CD4-positive, alpha-beta T cell treated with Interleukin-17A for 1 hour (primary cell): ENCODE measurements around the gene CDSN.

Experiments
- DNase-seq: peaks from one replicate; pipeline ENCODE4 v3.0.0-alpha.2; 2020

Gene CDSN

DNA sequence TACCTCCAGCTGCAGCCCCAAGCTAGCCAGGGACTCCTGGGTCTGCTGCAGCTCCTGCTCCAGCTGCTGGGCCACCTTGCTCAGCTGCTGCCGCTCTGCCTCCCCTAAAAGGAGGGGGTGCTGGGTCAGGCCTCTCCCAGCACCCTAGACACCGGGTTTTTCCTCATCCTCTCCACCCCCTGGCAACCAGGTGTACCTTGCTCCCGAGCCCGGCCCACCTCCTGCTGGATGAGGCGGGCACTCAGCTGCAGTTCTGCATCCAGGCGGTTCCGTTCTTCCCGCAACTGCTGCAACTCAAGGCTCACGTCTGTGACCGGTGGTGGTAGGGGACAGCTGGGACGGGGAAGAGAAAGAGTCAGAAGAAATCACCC lies 24.7 kb upstream of the CDSN start:
- DNase-seq, result no peak

DNA sequence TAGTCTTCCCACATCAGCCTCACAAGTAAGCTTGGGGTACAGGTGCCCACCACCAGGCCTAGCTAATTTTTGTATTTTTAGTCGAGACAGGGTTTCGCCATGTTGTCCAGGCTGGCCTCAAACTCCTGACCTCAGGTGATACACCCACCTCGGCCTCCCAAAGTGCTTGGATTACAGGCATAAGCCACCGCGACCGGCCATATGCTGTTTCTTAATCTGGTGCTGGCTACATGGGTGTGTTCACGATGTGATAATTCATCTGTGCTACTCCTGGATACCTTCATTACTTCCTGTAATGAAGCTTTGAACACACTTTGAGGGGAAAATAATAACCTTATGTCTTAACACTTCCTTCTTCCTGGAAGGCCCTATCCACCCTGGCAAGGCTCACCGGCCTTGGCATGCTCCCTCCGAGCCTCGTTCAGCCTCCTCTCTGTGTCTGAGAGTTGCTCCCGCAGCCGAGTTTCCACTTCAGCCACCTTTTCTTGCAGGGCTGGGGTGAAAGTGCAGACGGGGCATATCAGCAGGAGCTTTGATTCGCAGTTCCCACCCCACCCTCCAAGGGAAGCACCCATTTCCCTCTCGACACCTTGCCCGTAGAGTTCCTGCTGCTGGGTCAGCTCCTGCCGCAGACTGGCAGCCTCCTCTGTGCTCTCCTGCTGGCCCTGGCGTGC lies 24.2 kb upstream of the CDSN start:
- DNase-seq, result no peak

- no peak for DNase-seq
These were observed 22.9 kb upstream of the CDSN start for GRCh38 chr6:31143148-31143547.

GRCh38 chr6:31142361-31142761 lies 22.1 kb upstream of the CDSN start:
- no peak for DNase-seq

DNA sequence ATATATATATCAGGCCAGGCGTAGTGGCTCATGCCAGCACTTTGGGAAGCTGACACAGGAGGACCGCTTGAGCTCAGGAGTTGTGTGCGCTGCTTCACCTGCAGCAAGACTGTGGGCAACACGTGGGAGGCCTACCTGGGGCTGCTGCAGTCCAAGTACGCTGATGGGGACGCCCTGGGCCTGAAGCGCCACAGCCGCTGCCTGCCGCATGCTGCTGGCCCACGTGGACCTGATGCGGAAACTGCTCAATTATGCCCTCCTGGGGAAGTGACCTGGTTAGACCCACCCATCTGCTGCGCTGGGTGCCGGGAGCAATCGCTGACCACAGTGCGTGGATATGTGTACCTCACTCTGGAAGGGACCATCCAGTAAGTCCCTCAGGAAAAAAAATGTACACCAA lies 20.4 kb upstream of the CDSN start:
- no peak for DNase-seq

DNA sequence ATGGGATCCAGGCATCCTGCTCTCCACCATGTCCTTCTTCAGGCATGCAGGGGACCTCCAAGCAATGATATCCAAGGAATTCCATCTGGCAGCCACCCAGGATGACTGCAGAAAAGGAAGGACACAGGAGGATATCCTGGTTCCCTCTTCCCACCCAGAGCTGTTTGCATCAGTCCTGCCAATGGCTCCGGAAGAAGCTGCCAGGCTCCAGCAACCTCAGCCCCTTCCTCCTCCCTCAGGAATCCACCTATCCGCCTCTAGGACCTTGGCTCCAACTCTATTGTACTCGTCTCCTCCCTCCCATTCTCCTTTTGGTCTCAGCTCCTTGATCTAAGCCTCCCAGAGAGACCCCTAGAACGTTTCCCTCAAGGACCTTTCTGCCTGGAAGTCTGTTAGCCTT lies 19.4 kb upstream of the CDSN start:
- DNase-seq, result no peak

DNA sequence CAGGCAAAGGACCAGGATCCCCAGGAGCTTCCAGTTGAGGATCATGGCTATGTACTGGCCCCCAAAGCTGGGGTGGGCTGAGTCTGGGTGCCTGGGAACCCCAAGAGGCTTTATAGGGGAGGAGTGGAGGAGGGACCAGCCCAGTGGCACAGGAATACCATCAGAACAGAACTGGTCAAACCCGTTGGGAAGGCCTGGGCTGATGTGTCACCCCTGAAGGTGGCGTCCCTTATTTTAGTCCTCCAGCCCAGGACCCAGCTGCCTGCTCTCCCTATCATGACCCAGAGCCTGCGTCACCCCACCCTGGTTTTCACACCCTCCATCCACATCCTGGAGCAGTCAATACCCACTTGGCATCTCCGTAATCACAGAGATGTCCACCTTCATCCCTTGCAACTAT lies 18.7 kb upstream of the CDSN start, which contains the start of gene PSORS1C2:
Gene PSORS1C2 (minus strand): TSS at position 85 of the 400 bp plus-strand sequence. CDS start 40 bp downstream, at position 45.
- DNase-seq, result no peak

DNA sequence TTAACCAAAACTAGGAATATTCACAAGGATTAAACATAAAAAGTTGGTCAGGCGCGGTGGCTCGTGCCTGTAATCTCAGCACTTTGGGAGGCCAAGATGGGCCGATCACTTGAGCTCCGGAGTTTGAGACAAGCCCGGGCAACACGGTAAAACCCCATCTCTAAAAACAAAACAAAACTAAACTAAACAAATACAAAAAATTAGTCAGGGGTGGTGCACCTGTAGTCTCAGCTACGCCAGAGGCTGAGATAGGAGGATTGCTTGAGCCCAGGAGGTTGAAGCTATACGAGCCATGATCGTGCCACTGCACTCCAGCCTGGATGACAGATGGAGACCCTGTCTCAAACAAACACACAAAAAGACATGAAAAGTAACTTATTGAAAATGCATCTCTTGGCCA lies 15.5 kb upstream of the CDSN start:
- DNase-seq, result no peak

- DNase-seq, result no peak
These were observed 12.6 kb upstream of the CDSN start for GRCh38 chr6:31132806-31133205.

DNA sequence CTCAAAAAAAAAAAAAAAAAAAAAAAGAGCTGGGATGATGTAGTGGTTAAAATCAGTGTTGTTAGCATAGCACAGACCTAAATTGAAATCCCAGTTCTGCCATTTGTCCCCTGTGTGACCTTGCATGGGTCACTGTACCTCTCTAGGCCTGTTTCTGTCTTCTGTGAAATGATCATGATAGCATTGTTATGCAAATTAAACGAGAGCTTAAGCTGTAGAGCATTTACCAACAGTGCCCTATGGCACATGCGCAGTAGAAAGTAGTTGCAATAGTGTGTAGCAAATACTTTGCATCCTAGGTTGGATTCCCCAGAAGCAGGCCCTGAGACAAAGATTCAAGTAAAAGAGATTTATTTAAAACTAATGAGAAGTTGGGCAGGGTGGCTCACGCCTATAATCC lies 11.3 kb upstream of the CDSN start:
- DNase-seq, result no peak

- no peak for DNase-seq
These were observed 10.5 kb upstream of the CDSN start for GRCh38 chr6:31130751-31131150.

GRCh38 chr6:31129130-31129529 lies 8.9 kb upstream of the CDSN start:
- DNase-seq, result no peak

DNA sequence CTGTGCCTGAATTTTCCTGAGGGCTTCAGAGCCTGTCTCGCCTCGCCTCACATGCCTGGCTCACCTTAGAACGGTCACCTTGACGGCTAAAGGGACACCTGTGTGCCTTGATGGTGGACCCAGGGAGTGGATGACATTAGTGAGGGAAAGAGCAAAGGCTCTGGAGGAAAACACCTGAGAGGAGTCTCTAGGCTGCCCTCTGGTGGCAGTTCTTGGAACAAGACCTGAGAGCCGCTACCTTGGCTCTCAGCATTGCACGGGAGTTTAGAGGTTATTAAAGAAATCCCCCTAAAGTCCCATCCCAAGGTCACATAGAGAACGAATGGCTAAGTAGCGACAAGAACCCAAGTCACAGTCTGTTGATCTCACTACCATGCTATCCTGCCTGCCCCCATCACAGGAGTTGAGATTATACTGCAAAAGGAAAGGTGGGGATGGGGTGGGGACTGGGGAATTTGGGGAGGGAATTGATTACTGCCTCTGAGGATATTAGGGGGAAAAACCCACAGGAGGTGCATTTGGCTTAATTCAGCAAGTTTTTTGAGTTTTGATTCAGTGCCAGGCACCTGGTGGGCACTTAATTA lies 7.9 kb upstream of the CDSN start:
- peak; percentile 76 for DNase-seq

- DNase-seq, result no peak
These were observed 6.3 kb upstream of the CDSN start for GRCh38 chr6:31126396-31127175.

GRCh38 chr6:31125586-31126363 lies 5.5 kb upstream of the CDSN start:
- no peak for DNase-seq

- no peak for DNase-seq
These were observed 4.9 kb upstream of the CDSN start for GRCh38 chr6:31125162-31125561.

DNA sequence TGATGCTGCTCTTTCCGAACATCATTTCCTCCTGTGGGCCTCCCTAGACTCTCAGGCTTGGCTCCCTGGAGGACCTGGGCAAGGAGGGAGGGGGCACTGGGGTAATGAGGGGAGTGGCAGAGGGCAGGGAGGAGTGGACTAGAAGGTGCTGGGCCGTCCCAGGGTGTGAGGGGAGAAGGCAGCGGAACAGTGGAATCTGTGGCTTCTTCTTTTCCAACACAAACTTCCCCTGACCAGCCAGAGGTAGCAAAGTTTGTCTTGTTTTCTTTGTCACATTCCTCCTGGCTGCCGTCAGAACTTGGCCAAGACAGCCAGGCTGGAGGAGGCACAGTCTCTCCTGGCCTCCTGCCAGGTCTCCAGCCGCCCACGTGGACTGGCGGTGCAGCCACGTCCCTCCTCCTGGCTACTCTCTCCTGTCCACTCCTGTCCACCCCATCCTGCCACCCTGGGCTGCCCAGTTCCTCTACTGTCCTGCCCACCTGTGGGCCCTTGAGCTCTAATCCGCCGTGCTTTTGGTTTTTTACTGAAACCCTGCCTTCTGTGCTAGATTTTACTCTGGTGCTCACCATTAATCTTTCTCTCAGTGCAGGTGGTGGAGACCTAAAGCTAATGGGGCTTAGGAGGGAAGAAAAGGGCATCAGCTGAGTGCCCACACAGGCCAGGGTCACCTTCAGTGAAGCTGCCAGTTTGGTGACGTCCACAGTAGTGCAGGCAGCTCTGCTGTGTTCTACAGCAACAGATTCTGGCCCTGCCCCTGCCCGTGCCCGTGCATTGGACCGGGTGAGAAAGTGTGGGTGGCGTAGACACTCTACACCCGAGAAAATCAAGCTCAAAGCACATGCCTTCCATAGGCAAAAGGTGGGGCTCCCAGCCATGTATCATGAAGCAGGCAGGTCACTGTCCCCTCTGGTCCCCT lies 2.8 kb upstream of the CDSN start:
- DNase-seq, result no peak

DNA sequence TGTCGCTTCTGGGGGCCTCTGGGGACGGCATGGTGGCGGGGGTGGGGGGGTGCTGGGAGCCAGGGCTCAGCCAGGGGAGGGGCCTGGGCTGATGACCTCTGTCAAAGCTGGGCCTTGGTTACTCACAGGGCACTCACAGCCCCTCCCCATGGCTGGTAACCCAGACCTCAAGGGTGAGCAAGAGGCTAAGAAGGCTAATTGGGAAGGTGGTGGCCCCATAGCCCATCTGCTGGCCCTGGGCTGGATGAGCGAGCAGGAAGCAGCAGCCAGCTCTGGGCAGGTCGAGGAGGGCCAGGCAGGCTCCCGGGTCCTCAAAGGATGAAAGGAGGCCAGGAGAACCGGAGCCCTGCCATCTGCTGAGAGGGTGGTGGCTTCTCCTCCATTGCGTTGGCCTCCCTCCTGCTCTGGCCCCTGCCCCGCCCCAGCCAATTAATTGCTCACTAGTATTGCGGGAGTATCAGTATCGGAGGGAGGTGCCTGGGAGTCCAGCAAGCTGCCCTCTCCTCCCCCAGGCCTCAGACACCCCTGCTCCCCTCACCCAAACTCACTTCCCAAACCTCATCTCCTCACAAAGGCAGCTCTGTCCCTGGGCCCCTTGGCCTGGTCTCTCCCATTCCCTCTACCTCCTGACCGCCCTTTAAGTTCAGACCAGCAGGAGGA lies 1.0 kb upstream of the CDSN start:
- no peak for DNase-seq

DNA sequence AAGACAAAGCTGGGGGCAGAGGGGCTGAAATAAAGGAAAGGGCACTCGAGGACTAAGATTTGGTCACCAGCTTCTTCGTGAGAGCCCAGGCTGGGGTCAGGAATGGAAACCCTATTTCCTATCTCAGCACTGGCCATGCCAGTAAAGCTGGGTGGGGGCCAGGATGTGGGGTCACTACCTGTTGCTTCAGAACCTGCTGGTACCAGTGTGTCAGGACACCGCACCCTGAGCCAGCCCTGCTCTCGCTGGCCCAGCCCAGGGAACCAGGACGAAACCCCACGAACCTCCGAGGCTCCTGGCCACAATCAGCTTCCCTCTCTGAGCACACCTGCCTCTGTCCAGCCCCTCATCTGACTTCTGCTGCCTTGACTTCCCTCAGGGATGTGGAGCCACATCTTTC lies 2.1 kb downstream of the CDSN start:
- no peak for DNase-seq

- no peak for DNase-seq
These were observed 3.4 kb downstream of the CDSN start for GRCh38 chr6:31116661-31117385.

- DNase-seq, result no peak
These were observed 4.2 kb downstream of the CDSN start for GRCh38 chr6:31115941-31116560.
